Measurements from ENCODE around the gene HOXB9. TPM values are rescaled to one million over a fixed set of nuclear protein-coding genes. Genes with fewer than 3 reads are reported as not detected.

Gene HOXB9
- total and polyA plus RNA-seq, 2 of the 13 experiments (the other 11 are each of a cell fraction or from before 2014, with no cell fraction given), result not detected

GRCh38 chr17:48593126-48593829, 32.9 kb downstream of the HOXB9 start, which contains the start of gene HOXB5:
TSS of gene HOXB5 (minus strand) at chr17:48593779. CDS start at chr17:48593682, 97 bp downstream.
- in situ Hi-C loops (cut with HindIII; ENCODE audit: extremely low pct_ligation_motif_present, low pct_unique_long_range_greater_than_20kb) (no loop called here), intact Hi-C loops (cut with micrococcal nuclease; ENCODE audit: unreplicated experiment) (no loop called here)
- ATAC-seq, result no peak
- no peak for DNase-seq (ENCODE audit: low spot score)
- BruUV-seq (replicated peaks), result no TSS peak
- Histone ChIP-seq H3K27me3 (ENCODE audit: control insufficient read depth in 1 of 2, insufficient read depth in 2 of 2, low read length in 2 of 2) (peaks cover 47 to 91% of the 10 kb centered on the region in 2 experiments), H3K4me3 (replicated peaks in 1 of 3; ENCODE audit: insufficient read depth in 1 of 3, low read depth in 2 of 3, low read length in 3 of 3) (peak within 1 kb of the TSS in 1 of 3 experiments; percentile 9; a peak in 1 of 6 replicates), H3K9me3 (ENCODE audit: low read length) (no peaks in the 10 kb centered on the region), H3K4me2 (ENCODE audit: low read depth, low read length) (peak within 1 kb of the TSS; percentile 41), H3K27ac (ENCODE audit: extremely low read length, insufficient read depth, low read length) (no peak within 1 kb of the TSS), H3K9ac (ENCODE audit: insufficient read depth, low read depth, low read length) (no peak within 1 kb of the TSS), H3K4me1 (ENCODE audit: insufficient read depth, low read length) (0 out of 2 replicates have a peak, but pooled peaks cover 6% of the 10 kb centered on the region), H3K79me2 (ENCODE audit: insufficient read depth, low read length) (no peaks in the 10 kb centered on the region), H4K20me1 (ENCODE audit: insufficient read depth, low read length) (no peaks in the 10 kb centered on the region; the same call in 1 of the 2 replicates), H3K36me3 (replicated peaks in 1 of 2; ENCODE audit: control insufficient read depth in 1 of 2, insufficient read depth in 2 of 2, low read length in 2 of 2) (no peaks in the 10 kb centered on the region), H2AFZ (ENCODE audit: low read length) (no peak within 1 kb of the TSS)
- FAIRE-seq, result no peak
- no peak for TF ChIP-seq ZBTB20 (CRISPR knock-in tag; IDR thresholded peaks at IDR 0.05; ENCODE audit: borderline replicate concordance, low read depth)
- no peak for TF ChIP-seq EHMT2 (IDR thresholded peaks at IDR 0.05; ENCODE audit: borderline replicate concordance, low read depth, low read length)
- no peak for TF ChIP-seq ZNF598 (CRISPR knock-in tag; IDR thresholded peaks at IDR 0.05; ENCODE audit: borderline replicate concordance)
- TF ChIP-seq THYN1 (CRISPR knock-in tag; IDR thresholded peaks at IDR 0.05; ENCODE audit: borderline replicate concordance, low read depth), result no peak
- no peak for TF ChIP-seq DR1 (CRISPR knock-in tag; IDR thresholded peaks at IDR 0.05)
- TF ChIP-seq FOXP1 (IDR thresholded peaks at IDR 0.05), result no peak
- TF ChIP-seq FOXP1 (CRISPR knock-in tag; IDR thresholded peaks at IDR 0.05), result no peak
- no peak for TF ChIP-seq ZNF883 (CRISPR knock-in tag; IDR thresholded peaks at IDR 0.05; ENCODE audit: not compliant biosample characterization)
- TF ChIP-seq TCF7L2 (IDR thresholded peaks at IDR 0.05; ENCODE audit: low read depth, low read length), result no peak
- no peak for TF ChIP-seq TFAP4 (IDR thresholded peaks at IDR 0.05; ENCODE audit: borderline replicate concordance, low read depth)
- no peak for TF ChIP-seq KDM4B (CRISPR knock-in tag; IDR thresholded peaks at IDR 0.05)
- no peak for TF ChIP-seq ZMAT5 (CRISPR knock-in tag; IDR thresholded peaks at IDR 0.05; ENCODE audit: borderline replicate concordance, low read depth)
- TF ChIP-seq FOSL1 (CRISPR knock-in tag; IDR thresholded peaks at IDR 0.05; ENCODE audit: borderline replicate concordance), result no peak
- TF ChIP-seq POLR2A (IDR thresholded peaks at IDR 0.05; ENCODE audit: insufficient read depth in 1 of 2, low read depth in 2 of 2, low read length in 2 of 2), result no peak
- TF ChIP-seq ZNF605 (CRISPR knock-in tag; IDR thresholded peaks at IDR 0.05), result no peak
- no peak for TF ChIP-seq ZFP90 (CRISPR knock-in tag; IDR thresholded peaks at IDR 0.05; ENCODE audit: borderline replicate concordance)
- POLR2A ChIA-PET, result interaction anchor here (0.6 kb wide), 1 partner anchor 435 kb away, joined by 3 read pairs; no protein-coding TSS in a partner anchor
- CTCF ChIA-PET (ENCODE audit: low intra/inter-chr PET ratio, low total read pairs), result interaction anchor here (1.4 to 1.9 kb wide), 3 partner anchors 258 to 440 kb away, joined by 4 to 7 read pairs (median 5); no protein-coding TSS in a partner anchor
- 44% methylated on average over 49 of the region's 50 CpGs for WGBS (ENCODE audit: low lambda C conversion rate)

Data from HepG2 (cell line).